Trophoblast cell (in vitro differentiated cells and primary cell): Measurements from ENCODE around the gene EYA2.
A peak's percentile ranks its signal among the peaks of the same experiment; 100 is the strongest.

ENCODE experiments used
- DNase-seq, 2 donors: peaks; one replicate each; pipeline ENCODE4 v3.0.0-alpha.2; 2016
- H2AFZ ChIP-seq: 2 replicates; pipeline ENCODE4 v1.6.1; 2013; ENCODE audit warnings: low read length, moderate library complexity, mild to moderate bottlenecking; ENCODE audit not compliant: insufficient read depth, poor library complexity
- H2AK5ac ChIP-seq: 2 replicates; pipeline ENCODE4 v1.6.1; 2013; ENCODE audit warnings: mild to moderate bottlenecking, low read length
- H2BK120ac ChIP-seq: 2 replicates; pipeline ENCODE4 v1.6.1; 2013; ENCODE audit warnings: low read length, mild to moderate bottlenecking, moderate library complexity; ENCODE audit not compliant: insufficient read depth, poor library complexity
- H2BK12ac ChIP-seq: 2 replicates; pipeline ENCODE4 v1.6.1; 2013; ENCODE audit warnings: mild to moderate bottlenecking, low read length, moderate library complexity
- H2BK5ac ChIP-seq: 2 replicates; pipeline ENCODE4 v1.6.1; 2013; ENCODE audit warnings: low read length, low read depth, moderate library complexity, mild to moderate bottlenecking; ENCODE audit not compliant: poor library complexity
- H3K14ac ChIP-seq: 2 replicates; pipeline ENCODE4 v1.6.1; 2013; ENCODE audit warnings: mild to moderate bottlenecking, low read length
- H3K18ac ChIP-seq: 2 replicates; pipeline ENCODE4 v1.6.1; 2013; ENCODE audit warnings: mild to moderate bottlenecking, low read length
- H3K23ac ChIP-seq: 2 replicates; pipeline ENCODE4 v1.6.1; 2013; ENCODE audit warnings: low read length
- H3K27ac ChIP-seq: 2 replicates; pipeline ENCODE4 v1.5.1; 2013; ENCODE audit warnings: low read depth, mild to moderate bottlenecking, inconsistent platforms, low read length, moderate library complexity
- H3K27me3 ChIP-seq: 2 replicates; pipeline ENCODE4 v1.6.1; 2013; ENCODE audit warnings: inconsistent platforms, mild to moderate bottlenecking, low read length, moderate library complexity; ENCODE audit not compliant: insufficient read depth
- H3K36me3 ChIP-seq, 2 experiments: 1 replicate in 1 of 2; 2 replicates in 1 of 2; pipeline ENCODE4 v1.6.1; 2013; ENCODE audit warnings: low read length in 2 of 2, mild to moderate bottlenecking in 2 of 2, moderate library complexity in 1 of 2; ENCODE audit not compliant: insufficient read depth in 2 of 2, control insufficient read depth in 1 of 2
- H3K4ac ChIP-seq: 2 replicates; pipeline ENCODE4 v1.6.1; 2013; ENCODE audit warnings: low read depth, mild to moderate bottlenecking, low read length, moderate library complexity
- H3K4me1 ChIP-seq, 2 experiments: 1 replicate in 1 of 2; 2 replicates in 1 of 2; pipeline ENCODE4 v1.6.1; 2013; ENCODE audit warnings: low read length in 2 of 2, mild to moderate bottlenecking in 2 of 2, moderate library complexity in 1 of 2; ENCODE audit not compliant: insufficient read depth in 2 of 2, control insufficient read depth in 1 of 2
- H3K4me2 ChIP-seq: 2 replicates; pipeline ENCODE4 v1.6.1; 2013; ENCODE audit warnings: inconsistent platforms, mild to moderate bottlenecking, low read length, moderate library complexity
- H3K4me3 ChIP-seq: 2 replicates; pipeline ENCODE4 v1.5.1; 2013; ENCODE audit warnings: mild to moderate bottlenecking, low read depth, low read length, inconsistent platforms
- H3K79me1 ChIP-seq: one replicate; pipeline ENCODE4 v1.6.1; 2013; ENCODE audit warnings: low read length
- H3K79me2 ChIP-seq: 2 replicates; pipeline ENCODE4 v1.6.1; 2013; ENCODE audit warnings: low read length, mild to moderate bottlenecking; ENCODE audit not compliant: control insufficient read depth, insufficient read depth, poor library complexity
- H3K9ac ChIP-seq: 2 replicates; pipeline ENCODE4 v1.6.1; 2013; ENCODE audit warnings: mild to moderate bottlenecking, low read length
- H3K9me3 ChIP-seq: 2 replicates; pipeline ENCODE4 v1.6.1; 2013; ENCODE audit warnings: low read depth, mild to moderate bottlenecking, control low read depth, inconsistent platforms, low read length; ENCODE audit not compliant: insufficient read depth
- H4K12ac ChIP-seq: 2 replicates; pipeline ENCODE4 v1.6.1; 2013; ENCODE audit warnings: low read depth, mild to moderate bottlenecking, low read length, moderate library complexity
- H4K8ac ChIP-seq: 2 replicates; pipeline ENCODE4 v1.6.1; 2013; ENCODE audit warnings: low read depth, mild to moderate bottlenecking, low read length, moderate library complexity
- H4K91ac ChIP-seq: one replicate; pipeline ENCODE4 v1.6.1; 2013; ENCODE audit warnings: low read depth, mild to moderate bottlenecking, low read length, moderate library complexity
- WGBS: extraction: QIAGEN DNeasy Blood & Tissue Kit; methylation state at CpG from one replicate; pipeline ENCODE4 v1.1.7; 2013; ENCODE audit warnings: missing lambda C conversion rate; ENCODE audit not compliant: insufficient read length, insufficient coverage; ENCODE audit errors: extremely low coverage; 5-methylcytosine and 5-hydroxymethylcytosine counted together

The EYA2 gene

GRCh38 chr20:46894971-46895905 lies 595 bp downstream of the EYA2 start:
- Histone ChIP-seq H3K36me3 (no peaks in the 10 kb centered on the region), H2BK12ac (peak overlapping the region; percentile 73), H3K79me2 (peaks cover 6% of the 10 kb centered on the region), H3K4me3 (peak overlapping the region; percentile 79), H4K8ac (peak overlapping the region; percentile 84), H2AK5ac (peak overlapping the region; percentile 36), H2BK5ac (peak overlapping the region; percentile 75), H3K9ac (peak overlapping the region; percentile 85), H4K12ac (peak overlapping the region; percentile 90), H3K4me1 (peaks cover 12 to 16% of the 10 kb centered on the region in 2 experiments), H3K9me3 (no peaks in the 10 kb centered on the region), H3K27me3 (no peaks in the 10 kb centered on the region), H3K4me2 (peak overlapping the region; percentile 92), H4K91ac (peak overlapping the region; percentile 87), H3K18ac (peak overlapping the region; percentile 69), H3K79me1 (peaks cover 4% of the 10 kb centered on the region), H3K4ac (peak overlapping the region; percentile 86), H3K23ac (no peak overlapping the region), H3K14ac (peak overlapping the region; percentile 28), H2AFZ (peak overlapping the region; percentile 93), H2BK120ac (peak overlapping the region; percentile 79), H3K27ac (no peak overlapping the region)
- DNase-seq, result peak in 1 of 2 donors; percentile 53
- no CpG with 5 or more reads among the region's 65 CpGs for WGBS

GRCh38 chr20:46895906-46896242 lies 1.2 kb downstream of the EYA2 start:
- Histone ChIP-seq H3K4me3 (peak overlapping the region; percentile 79), H4K91ac (no peak overlapping the region), H3K36me3 (no peaks in the 10 kb centered on the region), H3K79me2 (peaks cover 6% of the 10 kb centered on the region), H2BK120ac (no peak overlapping the region), H2AK5ac (no peak overlapping the region), H2AFZ (no peak overlapping the region), H4K12ac (no peak overlapping the region), H2BK12ac (no peak overlapping the region), H3K9me3 (no peaks in the 10 kb centered on the region), H2BK5ac (no peak overlapping the region), H3K4me2 (peak overlapping the region; percentile 92), H3K9ac (no peak overlapping the region), H3K4me1 (peaks cover 14 to 18% of the 10 kb centered on the region in 2 experiments), H3K23ac (no peak overlapping the region), H3K79me1 (peaks cover 6% of the 10 kb centered on the region), H3K27ac (no peak overlapping the region), H3K18ac (no peak overlapping the region), H3K4ac (no peak overlapping the region), H3K14ac (no peak overlapping the region), H3K27me3 (no peaks in the 10 kb centered on the region), H4K8ac (no peak overlapping the region)
- DNase-seq, result no peak
- WGBS, result no CpG with 5 or more reads among the region's 12 CpGs

- Histone ChIP-seq H4K8ac (no peak overlapping the region), H3K4me3 (no peak overlapping the region), H3K14ac (no peak overlapping the region), H3K4me1 (peaks cover 19 to 23% of the 10 kb centered on the region in 2 experiments), H3K23ac (no peak overlapping the region), H3K9ac (no peak overlapping the region), H4K12ac (no peak overlapping the region), H2AK5ac (no peak overlapping the region), H3K18ac (peak overlapping the region; percentile 29), H2AFZ (no peak overlapping the region), H3K79me2 (peaks cover 6% of the 10 kb centered on the region), H3K79me1 (peaks cover 13% of the 10 kb centered on the region), H3K4ac (peak overlapping the region; percentile 72), H3K36me3 (no peaks in the 10 kb centered on the region), H2BK12ac (peak overlapping the region; percentile 30), H3K27me3 (no peaks in the 10 kb centered on the region), H3K27ac (no peak overlapping the region), H2BK5ac (no peak overlapping the region), H3K4me2 (peak overlapping the region; percentile 28), H3K9me3 (no peaks in the 10 kb centered on the region), H2BK120ac (no peak overlapping the region), H4K91ac (peak overlapping the region; percentile 26)
- no CpG with 5 or more reads among the region's 16 CpGs for WGBS
- DNase-seq, result no peak
Observed at GRCh38 chr20:46897328-46897880, 2.8 kb downstream of the EYA2 start.

GRCh38 chr20:46898423-46898822 lies 3.8 kb downstream of the EYA2 start:
- Histone ChIP-seq H3K4me2 (no peak overlapping the region), H3K79me1 (peaks cover 13% of the 10 kb centered on the region), H3K23ac (no peak overlapping the region), H2AK5ac (no peak overlapping the region), H3K4me1 (peaks cover 23 to 24% of the 10 kb centered on the region in 2 experiments), H3K4me3 (no peak overlapping the region), H4K8ac (no peak overlapping the region), H3K14ac (no peak overlapping the region), H4K91ac (no peak overlapping the region), H2BK120ac (no peak overlapping the region), H3K9me3 (no peaks in the 10 kb centered on the region), H4K12ac (no peak overlapping the region), H2AFZ (no peak overlapping the region), H3K27ac (no peak overlapping the region), H2BK5ac (no peak overlapping the region), H3K9ac (no peak overlapping the region), H3K4ac (no peak overlapping the region), H3K18ac (no peak overlapping the region), H2BK12ac (no peak overlapping the region), H3K79me2 (peaks cover 6% of the 10 kb centered on the region), H3K27me3 (no peaks in the 10 kb centered on the region), H3K36me3 (no peaks in the 10 kb centered on the region)
- no CpG with 5 or more reads among the region's 7 CpGs for WGBS
- DNase-seq, result no peak
